ENCODE measurements around the gene NIP7.
"Not testable (repeated sequence)": the region's sequence is repeated elsewhere in the genome, so short reads cannot be mapped to it uniquely, and the experiment has no call there.

NIP7 gene

GRCh38 chr16:69339289-69340094, at the start of gene NIP7, which contains the start of gene COG8:
NIP7 (plus strand) TSS chr16:69339772; CDS start chr16:69339830, 58 bp downstream.
COG8 (minus strand) TSS chr16:69339564; CDS start chr16:69339552, 12 bp downstream.
- peak; percentile 85 to 92 for DNase-seq (ENCODE audit: low read depth in 2 of 2)

GRCh38 chr16:69291657-69292056, 47.9 kb upstream of the NIP7 start:
- DNase-seq (ENCODE audit: low read depth in 2 of 2) = not testable (repeated sequence)

GRCh38 chr16:69293401-69293800, 46.2 kb upstream of the NIP7 start:
- DNase-seq (ENCODE audit: low read depth in 2 of 2) = no peak

- no peak for DNase-seq (ENCODE audit: low read depth in 2 of 2)
These were observed 45.5 kb upstream of the NIP7 start for GRCh38 chr16:69294051-69294450.

- not testable (repeated sequence) for DNase-seq (ENCODE audit: low read depth in 2 of 2)
These were observed 42.8 kb upstream of the NIP7 start for GRCh38 chr16:69296771-69297170.

DNA sequence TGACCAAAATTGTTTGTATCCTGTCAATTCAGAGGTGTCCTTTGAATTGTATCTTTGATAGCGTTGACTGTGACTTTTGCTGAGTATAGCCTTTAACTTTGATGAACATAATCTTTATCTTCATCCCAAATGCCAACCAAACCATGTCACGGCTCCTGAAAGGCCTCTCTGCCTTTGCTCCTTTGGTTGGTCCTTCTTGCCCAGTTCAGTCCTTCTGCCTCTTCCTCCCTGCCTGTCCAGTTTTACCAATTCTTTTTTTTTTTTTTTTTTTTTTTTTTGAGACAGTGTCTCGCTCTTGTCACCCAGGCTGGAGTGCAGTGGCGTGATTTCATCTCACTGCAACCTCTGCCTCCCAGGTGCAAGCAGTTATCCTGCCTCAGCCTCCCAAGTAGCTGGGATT, 41.3 kb upstream of the NIP7 start:
- DNase-seq (ENCODE audit: low read depth in 2 of 2) = no peak

GRCh38 chr16:69301187-69301586, 38.4 kb upstream of the NIP7 start:
- no peak for DNase-seq (ENCODE audit: low read depth in 2 of 2)

GRCh38 chr16:69301861-69302260, 37.7 kb upstream of the NIP7 start:
- DNase-seq (ENCODE audit: low read depth in 2 of 2) = no peak

DNA sequence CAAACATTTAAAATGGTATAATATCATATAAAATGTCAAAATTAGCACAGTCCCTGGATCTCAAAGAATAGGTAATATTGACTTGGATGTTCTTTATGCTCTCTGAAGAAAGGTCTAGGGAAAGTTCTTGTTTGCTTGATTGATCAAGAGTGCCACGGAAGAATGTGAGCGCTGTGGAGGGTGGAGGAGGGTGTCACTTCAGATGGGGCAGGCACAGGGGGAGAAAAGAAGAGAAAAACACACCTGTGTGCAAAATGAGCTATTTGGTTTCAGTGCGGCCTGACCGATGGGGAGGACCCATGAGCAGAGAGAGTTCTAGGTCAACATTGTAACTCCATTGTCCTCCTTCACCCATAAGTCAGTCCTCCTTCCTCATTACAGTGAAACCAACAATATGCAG, 37.3 kb upstream of the NIP7 start:
- DNase-seq (ENCODE audit: low read depth in 2 of 2) = no peak

- DNase-seq (ENCODE audit: low read depth in 2 of 2) = no peak
These were observed 33.5 kb upstream of the NIP7 start for GRCh38 chr16:69306031-69306430.

DNA sequence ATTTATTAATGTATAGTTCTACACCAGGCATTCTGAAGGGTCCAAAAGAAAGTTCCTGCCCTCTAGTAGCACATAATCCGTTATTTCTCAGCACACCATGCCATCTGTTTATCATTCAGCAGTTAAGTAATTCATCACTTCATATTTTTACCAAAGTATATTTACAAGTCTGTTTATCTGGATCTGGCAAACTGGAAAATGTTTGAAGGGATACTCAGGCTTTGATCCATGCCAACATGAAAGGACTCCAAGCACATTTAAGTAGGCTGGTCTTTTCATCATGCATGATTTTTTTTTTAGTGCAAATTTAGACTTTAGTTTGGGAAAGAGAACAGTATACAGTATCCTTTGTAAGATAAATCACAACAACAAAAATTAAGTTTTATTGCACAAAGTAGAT, 32.5 kb upstream of the NIP7 start:
- DNase-seq (ENCODE audit: low read depth in 2 of 2) = no peak

DNA sequence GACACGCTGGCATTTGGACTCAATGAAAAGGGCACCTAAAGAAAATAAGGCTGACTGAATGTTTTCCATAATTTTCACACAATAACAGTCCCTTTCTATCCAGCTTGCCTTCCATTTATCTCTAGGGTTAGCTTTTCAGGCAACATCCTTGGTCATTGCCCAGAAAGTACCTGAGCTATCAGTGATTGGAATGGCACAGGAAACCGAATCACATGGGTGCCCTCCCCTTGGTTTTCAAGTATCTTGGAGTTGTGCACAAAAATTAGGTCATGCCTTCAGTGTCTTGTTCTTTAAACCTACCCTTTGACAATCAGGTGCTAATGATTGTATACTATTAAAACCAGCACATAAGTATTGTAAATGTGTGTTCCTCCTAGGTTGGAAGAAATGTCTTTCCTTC, 31.7 kb upstream of the NIP7 start:
- no peak for DNase-seq (ENCODE audit: low read depth in 2 of 2)

- DNase-seq (ENCODE audit: low read depth in 2 of 2) = no peak
These were observed 30.3 kb upstream of the NIP7 start for GRCh38 chr16:69309316-69309715.

GRCh38 chr16:69310653-69311532, 28.7 kb upstream of the NIP7 start, which contains the start of gene VPS4A:
VPS4A (plus strand) TSS chr16:69311350; CDS start chr16:69311512, 162 bp downstream.
- DNase-seq (ENCODE audit: low read depth in 2 of 2) = peak; percentile 95 to 97

DNA sequence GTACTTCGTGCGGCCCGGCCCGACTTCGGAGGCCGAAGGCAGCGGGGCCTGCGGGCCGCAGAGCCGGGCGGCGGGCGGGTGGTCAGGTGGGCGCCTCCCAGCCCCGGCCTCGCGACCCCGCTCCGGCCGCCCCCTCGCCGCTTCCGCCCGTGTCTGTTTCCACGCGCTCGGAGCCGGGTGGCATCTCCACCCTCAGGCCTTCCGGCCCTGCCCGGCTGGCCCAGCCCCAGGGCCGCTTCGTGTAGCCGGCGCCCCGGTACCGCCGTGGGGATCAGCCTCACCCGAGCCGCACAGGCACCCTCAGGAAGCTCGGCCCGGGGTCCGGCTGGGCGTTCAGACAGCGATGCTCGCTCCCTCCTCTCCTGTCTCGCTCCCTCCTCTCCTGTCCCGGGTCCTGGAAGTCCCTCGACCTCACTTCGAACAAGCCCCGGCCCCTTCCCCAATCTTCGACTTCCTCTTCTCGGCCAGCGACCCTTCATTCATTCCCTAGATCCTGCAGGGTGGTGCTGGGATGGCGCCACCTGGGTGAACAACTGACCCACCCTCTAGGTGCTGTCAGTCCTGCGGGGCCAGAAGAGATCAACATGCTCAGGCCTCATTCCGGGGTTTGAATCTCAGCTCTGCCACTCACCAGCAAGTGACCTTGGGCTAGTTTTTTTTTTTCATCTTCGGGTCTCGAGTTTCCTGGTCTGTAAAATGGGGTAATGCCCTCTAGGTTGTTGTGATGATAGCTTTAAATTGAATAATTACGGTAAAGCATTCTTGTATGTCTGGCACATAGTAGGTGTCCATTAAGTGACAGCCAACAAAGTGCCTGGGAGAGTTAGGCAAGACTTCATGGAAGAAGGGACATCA, 27.8 kb upstream of the NIP7 start:
- peak in 1 of 2 experiments; percentile 27 for DNase-seq (ENCODE audit: low read depth in 2 of 2)

DNA sequence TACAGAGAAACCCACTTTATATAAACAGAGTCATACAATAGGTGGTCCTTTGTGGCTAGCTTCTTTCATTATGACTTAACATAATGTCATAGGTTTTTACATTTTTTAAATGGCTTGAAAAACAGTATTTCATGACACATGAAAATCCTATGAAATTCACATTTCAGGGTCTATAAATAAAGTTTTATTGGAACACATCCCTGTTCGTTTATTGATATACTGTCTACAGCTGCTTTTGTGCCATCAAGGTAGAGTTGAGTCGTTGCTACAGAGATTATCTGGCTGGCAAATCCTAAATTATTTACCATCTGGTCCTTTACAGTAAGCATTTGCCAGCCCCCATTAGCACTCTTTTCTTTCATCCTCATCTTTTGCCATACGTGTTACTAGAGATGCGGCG, 26.1 kb upstream of the NIP7 start:
- DNase-seq (ENCODE audit: low read depth in 2 of 2) = no peak

DNA sequence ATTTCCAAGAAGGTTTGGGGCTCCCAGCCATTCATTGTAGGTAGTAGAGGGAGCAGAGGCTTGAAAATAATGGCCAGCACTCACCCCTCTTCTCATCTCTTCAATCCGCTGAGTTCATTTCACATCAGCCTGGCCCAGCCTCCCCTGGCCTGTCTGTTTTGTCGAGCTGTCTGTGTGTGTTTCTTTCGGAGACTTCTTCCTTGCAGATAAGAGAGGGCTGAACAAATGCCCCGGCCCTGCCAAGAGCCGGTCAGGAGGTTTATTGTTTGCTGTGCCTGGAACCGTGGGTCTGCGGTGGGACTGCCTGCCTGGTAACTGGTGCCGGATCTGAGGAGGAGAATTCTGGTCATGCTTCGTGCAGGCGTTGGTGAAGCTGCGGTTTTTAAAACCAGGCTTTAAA, 25.0 kb upstream of the NIP7 start:
- no peak for DNase-seq (ENCODE audit: low read depth in 2 of 2)

DNA sequence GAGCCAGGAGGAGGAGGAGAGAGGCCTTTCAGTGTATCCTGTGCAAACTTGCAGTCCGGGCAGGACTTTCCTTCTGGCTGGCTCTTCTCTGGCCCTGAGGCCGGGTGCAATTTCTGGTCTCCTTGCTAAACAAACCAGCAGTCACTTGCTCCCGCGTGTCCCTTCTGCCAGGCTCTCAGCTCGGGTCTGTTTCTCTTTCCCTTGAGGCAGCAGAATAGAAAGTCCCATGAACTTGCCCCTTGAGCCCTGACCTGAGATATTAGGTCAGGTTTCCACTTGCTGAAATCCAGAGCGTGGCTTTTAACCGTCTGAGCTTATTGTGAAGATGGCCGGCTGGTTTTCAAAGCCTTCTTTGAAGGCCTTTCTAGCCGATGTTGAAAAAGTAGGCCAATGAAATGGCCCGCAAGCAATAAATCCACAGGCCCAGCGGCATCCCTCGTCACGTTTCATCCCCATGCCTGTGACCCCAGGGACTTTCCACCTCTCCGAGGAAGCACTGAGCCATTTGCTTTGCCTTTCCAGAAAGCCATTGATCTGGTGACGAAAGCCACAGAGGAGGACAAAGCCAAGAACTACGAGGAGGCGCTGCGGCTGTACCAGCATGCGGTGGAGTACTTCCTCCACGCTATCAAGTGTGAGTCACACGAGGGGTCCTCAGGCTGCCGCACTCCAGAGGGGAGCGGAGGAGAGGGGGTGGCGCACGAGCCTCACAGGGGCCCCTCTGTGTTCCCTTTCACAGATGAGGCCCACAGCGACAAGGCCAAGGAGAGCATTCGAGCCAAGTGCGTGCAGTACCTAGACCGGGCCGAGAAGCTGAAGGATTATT, 23.9 kb upstream of the NIP7 start:
- no peak for DNase-seq (ENCODE audit: low read depth in 2 of 2)

- no peak for DNase-seq (ENCODE audit: low read depth in 2 of 2)
These were observed 23.0 kb upstream of the NIP7 start for GRCh38 chr16:69316595-69317034.

- DNase-seq (ENCODE audit: low read depth in 2 of 2) = no peak
These were observed 21.2 kb upstream of the NIP7 start for GRCh38 chr16:69318177-69318910.
